ENCODE results near the gene TAMALIN. TPM values are rescaled to one million over a fixed set of nuclear protein-coding genes. Genes with fewer than 3 reads are reported as not detected.

TAMALIN gene
- 31.3 TPM for total RNA-seq (ENCODE audit: unreplicated experiment)
- long read RNA-seq, result 0 reads

GRCh38 chr12:52006726-52007157 lies at the start of gene TAMALIN:
Gene TAMALIN, plus strand, starts transcription at chr12:52006946. Its CDS starts 74 bp downstream, at chr12:52007020.
- peaks cover 4% of the 10 kb centered on the region for H3K36me3 Mint-ChIP-seq (ENCODE audit: unreplicated experiment)
- peaks cover 11% of the 10 kb centered on the region for H3K9me3 Mint-ChIP-seq (ENCODE audit: unreplicated experiment)
- H3K27ac Mint-ChIP-seq (ENCODE audit: unreplicated experiment), result peak within 1 kb of the TSS; percentile 88
- peak; percentile 66 for DNase-seq
- H3K27me3 Mint-ChIP-seq (ENCODE audit: unreplicated experiment), result peaks cover 9% of the 10 kb centered on the region
- TF ChIP-seq CTCF (IDR thresholded peaks at IDR 0.05; ENCODE audit: partially characterized antibody, unreplicated experiment), result no peak
- peak within 1 kb of the TSS; percentile 92 for H3K4me3 Mint-ChIP-seq (ENCODE audit: unreplicated experiment)
- H3K4me1 Mint-ChIP-seq (ENCODE audit: low read depth, unreplicated experiment), result peaks cover 48% of the 10 kb centered on the region

GRCh38 chr12:51958542-51958941 lies 48.2 kb upstream of the TAMALIN start:
- no peak overlapping the region for H3K4me3 Mint-ChIP-seq (ENCODE audit: unreplicated experiment)
- H3K27ac Mint-ChIP-seq (ENCODE audit: unreplicated experiment), result no peak overlapping the region
- no peak for TF ChIP-seq CTCF (IDR thresholded peaks at IDR 0.05; ENCODE audit: partially characterized antibody, unreplicated experiment)
- H3K4me1 Mint-ChIP-seq (ENCODE audit: low read depth, unreplicated experiment), result peaks cover 18% of the 10 kb centered on the region
- no peaks in the 10 kb centered on the region for H3K27me3 Mint-ChIP-seq (ENCODE audit: unreplicated experiment)
- DNase-seq, result no peak
- peaks cover 1% of the 10 kb centered on the region for H3K9me3 Mint-ChIP-seq (ENCODE audit: unreplicated experiment)
- no peaks in the 10 kb centered on the region for H3K36me3 Mint-ChIP-seq (ENCODE audit: unreplicated experiment)

GRCh38 chr12:51959211-51959610 lies 47.5 kb upstream of the TAMALIN start:
- no peaks in the 10 kb centered on the region for H3K36me3 Mint-ChIP-seq (ENCODE audit: unreplicated experiment)
- no peak for TF ChIP-seq CTCF (IDR thresholded peaks at IDR 0.05; ENCODE audit: partially characterized antibody, unreplicated experiment)
- peaks cover 12% of the 10 kb centered on the region for H3K4me1 Mint-ChIP-seq (ENCODE audit: low read depth, unreplicated experiment)
- H3K9me3 Mint-ChIP-seq (ENCODE audit: unreplicated experiment), result peaks cover 1% of the 10 kb centered on the region
- no peak overlapping the region for H3K27ac Mint-ChIP-seq (ENCODE audit: unreplicated experiment)
- DNase-seq, result no peak
- H3K4me3 Mint-ChIP-seq (ENCODE audit: unreplicated experiment), result no peak overlapping the region
- no peaks in the 10 kb centered on the region for H3K27me3 Mint-ChIP-seq (ENCODE audit: unreplicated experiment)

GRCh38 chr12:51959921-51960320 lies 46.8 kb upstream of the TAMALIN start:
- Mint-ChIP-seq H3K4me3 (ENCODE audit: unreplicated experiment) (no peak overlapping the region), H3K9me3 (ENCODE audit: unreplicated experiment) (peaks cover 1% of the 10 kb centered on the region), H3K27ac (ENCODE audit: unreplicated experiment) (no peak overlapping the region), H3K4me1 (ENCODE audit: low read depth, unreplicated experiment) (peaks cover 5% of the 10 kb centered on the region), H3K36me3 (ENCODE audit: unreplicated experiment) (peaks cover 5% of the 10 kb centered on the region), H3K27me3 (ENCODE audit: unreplicated experiment) (no peaks in the 10 kb centered on the region)
- DNase-seq, result no peak
- TF ChIP-seq CTCF (IDR thresholded peaks at IDR 0.05; ENCODE audit: partially characterized antibody, unreplicated experiment), result no peak

- TF ChIP-seq CTCF (IDR thresholded peaks at IDR 0.05; ENCODE audit: partially characterized antibody, unreplicated experiment), result no peak
- H3K9me3 Mint-ChIP-seq (ENCODE audit: unreplicated experiment), result peaks cover 1% of the 10 kb centered on the region
- H3K4me3 Mint-ChIP-seq (ENCODE audit: unreplicated experiment), result no peak overlapping the region
- H3K27me3 Mint-ChIP-seq (ENCODE audit: unreplicated experiment), result no peaks in the 10 kb centered on the region
- peaks cover 4% of the 10 kb centered on the region for H3K4me1 Mint-ChIP-seq (ENCODE audit: low read depth, unreplicated experiment)
- DNase-seq, result no peak
- peaks cover 7% of the 10 kb centered on the region for H3K36me3 Mint-ChIP-seq (ENCODE audit: unreplicated experiment)
- H3K27ac Mint-ChIP-seq (ENCODE audit: unreplicated experiment), result no peak overlapping the region
Measured at GRCh38 chr12:51960488-51960887, 46.3 kb upstream of the TAMALIN start.

Data from glutamatergic neuron (in vitro differentiated cells).